CD4-positive, alpha-beta T cell treated with Interferon gamma for 1 hour (primary cell): Measurements from ENCODE around the gene NSMCE4A.
A peak's percentile ranks its signal among the peaks of the same experiment; 100 is the strongest.
"Not testable (repeated sequence)": the region's sequence is repeated elsewhere in the genome, so short reads cannot be mapped to it uniquely, and the experiment has no call there.

Experiments
- DNase-seq: peaks from one replicate; pipeline ENCODE4 v3.0.0-alpha.2; 2020

NSMCE4A gene

DNA sequence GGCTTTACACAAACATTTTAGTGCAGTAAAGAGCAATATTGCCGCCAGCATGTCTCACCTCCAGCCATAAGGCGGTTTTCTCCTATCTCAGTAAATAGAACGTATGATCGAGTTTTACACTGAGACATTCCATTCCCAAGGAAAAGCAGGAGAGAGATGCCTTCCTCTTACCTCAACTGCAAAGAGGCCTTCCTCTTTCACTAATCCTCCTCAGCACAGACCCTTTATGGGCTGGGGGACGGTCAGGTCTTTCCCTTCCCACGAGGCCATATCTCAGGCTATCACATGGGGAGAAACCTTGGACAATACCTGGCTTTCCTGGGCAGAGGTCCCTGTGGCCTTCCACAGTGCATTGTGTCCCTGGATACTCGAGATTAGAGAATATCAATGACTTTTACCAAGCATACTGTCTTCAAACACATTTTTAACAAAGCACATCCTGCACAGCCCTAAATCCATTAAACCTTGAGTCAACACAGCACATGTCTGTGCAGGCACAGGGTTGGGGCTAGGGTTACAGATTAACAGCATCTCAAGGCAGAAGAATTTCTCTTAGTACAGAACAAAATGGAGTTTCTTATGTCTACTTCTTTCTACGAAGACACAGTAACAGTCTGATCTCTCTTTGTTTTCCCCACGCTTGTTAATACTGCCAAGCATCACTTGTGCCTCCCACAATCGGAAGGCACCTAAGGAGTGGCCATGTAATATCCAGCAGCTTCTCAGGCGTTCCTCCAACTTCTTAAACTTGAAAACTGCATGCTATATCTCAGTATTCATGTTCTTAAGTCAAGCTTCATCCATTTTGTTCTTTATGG is 44.5 kb downstream of the NSMCE4A start:
- DNase-seq: not testable (repeated sequence)

DNA sequence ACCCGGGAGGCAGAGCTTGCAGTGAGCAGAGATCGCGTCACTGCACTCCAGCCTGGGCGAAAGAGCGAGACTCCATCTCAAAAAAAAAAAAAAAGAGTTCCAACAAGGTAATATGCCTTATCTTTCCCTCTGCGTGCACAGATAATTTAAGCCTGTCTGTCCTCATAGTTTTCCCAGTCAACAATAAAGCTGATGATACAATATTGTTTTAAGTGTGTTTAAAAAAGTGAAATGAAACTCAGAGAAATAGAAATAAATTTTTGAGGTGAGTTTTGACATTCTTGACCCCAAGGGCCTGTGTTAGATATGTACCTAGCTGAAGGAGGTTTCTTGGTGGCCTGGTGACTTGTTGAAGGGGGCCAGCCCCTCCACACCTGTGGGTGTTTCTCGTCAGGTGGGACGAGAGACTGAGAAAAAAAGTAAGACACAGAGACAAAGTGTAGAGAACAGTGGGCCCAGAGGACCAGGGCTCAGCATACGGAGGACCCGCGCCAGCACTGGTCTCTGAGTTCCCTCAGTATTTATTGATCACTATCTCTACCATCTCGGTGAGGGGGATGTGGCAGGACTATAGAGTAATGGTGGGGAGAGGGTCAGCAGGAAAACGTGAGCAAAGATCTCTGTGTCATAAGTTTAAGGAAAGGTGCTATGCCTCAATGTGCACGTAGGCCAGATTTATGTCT is 45.3 kb downstream of the NSMCE4A start:
- DNase-seq: not testable (repeated sequence)

DNA sequence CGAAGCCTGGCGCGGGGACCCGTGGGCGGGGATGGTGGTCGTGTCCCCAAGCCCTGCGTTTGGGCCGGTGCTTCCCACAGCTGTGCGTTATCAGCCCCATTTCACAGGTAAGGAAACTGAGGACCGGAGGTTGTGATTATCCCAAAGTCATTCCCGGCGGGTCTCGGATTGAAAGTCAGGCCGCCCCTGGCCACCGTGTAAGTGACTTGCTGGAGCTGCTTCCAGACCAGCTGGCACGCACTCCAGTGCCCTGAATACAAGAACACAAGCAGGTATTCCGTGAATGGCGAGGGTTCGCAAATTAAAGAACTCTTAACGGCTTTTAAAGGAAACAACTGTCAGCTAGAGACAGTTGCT is 46.5 kb downstream of the NSMCE4A start:
- DNase-seq: no peak

DNA sequence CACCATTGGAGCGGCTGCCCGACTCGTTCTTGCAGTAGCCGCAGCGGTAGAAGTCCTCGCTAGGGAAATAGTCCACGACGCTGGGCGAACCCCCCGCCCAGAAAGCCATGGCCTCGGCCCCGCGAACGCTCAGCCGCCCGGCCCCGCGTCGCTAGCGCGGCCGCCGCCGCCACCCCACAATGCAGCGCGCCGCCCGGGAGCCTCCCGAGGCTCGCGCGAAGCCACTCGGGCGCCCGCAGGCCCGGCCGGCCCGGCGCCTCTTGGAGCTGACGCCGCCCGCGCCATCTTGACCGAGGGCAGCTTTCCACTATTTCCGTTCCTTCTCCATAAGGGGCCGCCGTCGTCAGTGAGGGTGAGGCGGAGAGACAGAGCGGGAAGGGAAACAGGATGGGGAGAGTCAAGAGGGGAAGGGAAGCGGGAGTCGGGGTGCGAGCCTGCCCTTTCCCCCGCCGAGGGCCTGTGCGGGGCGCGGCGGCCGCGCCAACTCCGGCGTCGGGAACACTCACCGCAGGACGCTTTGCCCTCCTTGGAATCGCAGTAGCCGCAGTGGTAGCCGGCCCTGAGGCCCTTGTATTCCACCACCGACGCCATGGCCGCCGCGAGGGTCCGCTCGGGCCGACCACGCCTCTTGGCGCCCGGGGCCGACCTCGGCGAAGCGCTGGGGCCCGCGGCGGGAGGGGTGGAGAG is 47.0 kb downstream of the NSMCE4A start, which contains the start of gene ATE1:
ATE1 (minus strand) TSS at position 191 of the 687 bp plus-strand sequence; CDS start at position 109, 82 bp downstream.
- peak; percentile 82 for DNase-seq

DNA sequence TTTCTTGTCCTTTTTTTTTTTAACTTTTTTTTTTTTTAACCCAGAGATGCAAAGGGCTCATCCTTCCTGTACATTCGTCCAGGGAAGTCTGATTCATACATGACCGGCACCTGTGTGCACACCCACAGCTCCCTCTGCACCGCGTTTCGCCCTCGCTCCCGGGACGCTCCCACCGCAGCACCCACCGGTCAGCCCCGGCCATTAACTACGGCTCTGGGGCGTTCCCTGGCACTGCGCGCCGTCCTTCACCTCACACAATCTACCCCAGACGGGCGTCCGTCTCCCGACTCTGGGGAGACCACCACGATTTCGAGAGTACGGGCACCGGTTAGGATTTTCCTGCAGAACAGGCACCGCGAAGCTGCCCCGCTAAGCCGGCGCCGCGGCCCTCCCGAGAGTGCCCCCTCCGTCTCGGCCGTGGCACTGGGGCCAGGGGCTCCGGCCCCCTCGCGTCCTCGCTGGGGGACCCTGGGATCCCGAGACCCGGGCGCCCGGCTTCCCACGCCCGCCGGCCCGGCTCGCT is 47.6 kb downstream of the NSMCE4A start:
- DNase-seq: no peak

DNA sequence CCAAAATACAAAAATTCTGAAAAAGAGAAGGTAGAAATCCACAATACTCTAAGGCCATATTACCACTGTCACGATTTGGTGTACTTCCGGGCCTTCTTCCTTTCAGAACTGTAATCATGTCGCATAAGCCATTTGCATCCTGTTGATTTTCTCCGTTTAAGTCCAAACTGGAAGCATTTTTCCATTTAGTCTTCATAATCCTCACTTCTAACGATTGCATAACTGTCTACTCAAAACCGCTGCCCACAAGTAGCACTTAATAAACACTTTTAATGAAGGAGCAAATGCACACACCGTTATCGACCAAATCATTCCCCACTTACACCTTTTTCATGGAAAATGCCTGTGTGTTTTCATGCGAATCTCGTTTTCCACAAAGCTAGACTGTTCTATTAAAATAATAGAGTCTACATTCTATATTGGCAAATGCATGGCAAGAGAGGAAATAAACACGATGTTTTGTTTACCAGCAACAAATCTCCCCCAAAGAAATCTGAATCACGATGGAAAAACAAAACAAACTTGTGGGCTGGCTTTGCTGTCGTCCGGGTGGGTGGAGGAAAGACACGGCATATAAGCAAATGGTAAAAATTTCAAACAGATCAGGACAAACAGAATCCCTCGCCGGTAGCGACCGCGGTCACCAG is 48.2 kb downstream of the NSMCE4A start:
- no peak for DNase-seq

DNA sequence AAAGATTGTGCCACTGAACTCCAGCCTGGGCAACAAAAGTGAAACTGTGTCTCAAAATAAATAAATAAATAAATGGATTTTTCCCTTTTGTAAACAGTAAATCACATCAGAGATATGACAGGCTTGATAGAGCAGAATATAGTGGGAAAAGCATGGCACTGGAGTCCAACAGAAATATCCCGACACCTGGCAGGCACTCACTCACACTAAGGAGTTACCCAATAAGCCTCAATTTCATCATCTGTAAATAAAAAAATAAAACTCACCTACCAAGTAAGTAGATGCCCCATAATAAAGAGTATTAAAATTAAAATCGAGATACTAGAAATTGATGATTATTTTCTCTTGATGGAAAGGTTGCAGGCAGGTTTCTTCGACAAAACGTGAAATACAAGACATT is 48.9 kb downstream of the NSMCE4A start:
- no peak for DNase-seq

DNA sequence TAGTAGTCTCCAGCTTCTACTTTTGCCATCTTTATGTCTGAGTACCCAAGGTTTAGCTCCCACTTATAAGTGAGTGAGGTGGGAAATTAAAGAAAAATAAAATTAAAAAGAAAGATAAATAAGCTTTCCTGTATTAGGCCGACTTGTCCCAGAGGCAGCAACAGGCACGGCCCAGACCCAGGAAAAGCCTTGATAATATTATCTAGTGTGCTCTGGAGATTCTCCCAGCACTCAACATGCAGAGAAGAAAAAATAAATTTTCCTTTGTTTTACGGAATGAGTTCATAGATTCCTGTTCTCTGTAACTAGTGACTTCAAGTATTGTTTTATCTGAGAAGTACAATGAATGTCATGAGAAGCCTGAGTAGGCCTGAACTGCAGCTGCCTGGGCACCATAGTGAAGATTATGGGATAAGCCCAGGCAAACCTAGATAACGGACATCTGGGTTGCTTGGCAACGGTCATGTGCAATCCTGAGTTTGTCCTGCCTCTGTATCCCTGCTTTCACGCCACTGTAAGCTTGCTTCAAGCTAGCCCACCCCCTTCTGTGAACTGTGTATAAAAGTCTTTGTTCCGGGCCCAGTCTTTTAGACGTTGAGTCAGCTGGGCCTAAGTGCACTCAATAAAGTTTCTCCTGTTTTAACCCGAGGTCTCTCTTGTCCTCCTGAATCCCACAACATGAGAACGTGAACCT is 53.6 kb downstream of the NSMCE4A start:
- no peak for DNase-seq

DNA sequence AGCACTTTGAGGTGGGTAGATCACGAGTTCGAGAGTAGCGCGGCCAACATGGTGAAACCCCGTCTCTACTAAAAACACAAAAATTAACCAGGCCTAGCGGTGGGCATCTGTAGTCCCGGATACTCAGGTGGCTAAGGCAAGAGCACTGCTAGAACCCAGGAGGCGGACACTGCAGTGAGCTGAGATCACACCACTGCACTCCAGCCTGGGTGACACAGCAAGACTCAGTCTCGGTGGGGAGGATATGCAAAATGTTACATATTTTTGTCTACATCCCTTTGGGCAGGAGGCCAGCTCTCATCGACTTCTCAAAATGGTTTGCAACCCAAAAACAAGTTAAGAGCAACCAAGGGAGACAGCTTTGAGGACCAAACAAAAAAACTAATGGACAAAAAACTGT is 55.4 kb downstream of the NSMCE4A start:
- no peak for DNase-seq

DNA sequence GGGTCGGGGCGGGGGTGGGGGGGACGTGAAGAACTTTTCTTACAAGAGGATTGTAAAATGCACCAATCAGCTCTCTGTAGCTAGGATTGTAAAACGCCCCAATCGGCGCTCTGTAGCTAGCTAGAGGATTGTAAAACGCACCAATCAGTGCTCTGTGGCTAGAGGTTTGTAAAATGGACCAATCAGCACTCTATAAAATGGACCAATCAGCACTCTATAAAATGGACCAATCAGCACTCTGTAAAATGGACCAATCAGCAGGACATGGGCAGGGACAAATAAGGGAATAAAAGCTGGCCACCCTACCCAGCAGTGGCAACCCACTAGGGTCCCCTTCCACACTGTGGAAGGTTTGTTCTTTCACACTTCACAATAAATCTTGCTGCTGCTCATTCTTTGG is 56.2 kb downstream of the NSMCE4A start:
- DNase-seq: not testable (repeated sequence)

DNA sequence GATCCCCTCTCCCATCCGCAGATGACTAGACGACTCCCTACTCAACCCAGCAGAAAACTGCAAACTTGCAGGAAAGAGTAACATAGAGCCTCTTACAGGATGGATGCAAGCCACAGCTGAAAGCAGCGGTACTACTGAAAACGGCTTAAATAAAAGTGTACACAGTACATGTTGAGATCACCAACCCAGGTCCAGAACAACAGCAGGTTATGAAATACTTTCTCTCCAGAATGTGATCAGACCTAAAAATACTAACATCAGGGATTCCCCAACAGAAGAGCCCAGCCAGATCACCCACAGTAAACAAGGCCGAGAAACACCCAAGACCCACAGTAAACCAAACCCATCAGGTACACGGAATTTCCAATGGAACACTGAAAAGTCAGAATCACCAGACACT is 60.4 kb downstream of the NSMCE4A start:
- no peak for DNase-seq

DNA sequence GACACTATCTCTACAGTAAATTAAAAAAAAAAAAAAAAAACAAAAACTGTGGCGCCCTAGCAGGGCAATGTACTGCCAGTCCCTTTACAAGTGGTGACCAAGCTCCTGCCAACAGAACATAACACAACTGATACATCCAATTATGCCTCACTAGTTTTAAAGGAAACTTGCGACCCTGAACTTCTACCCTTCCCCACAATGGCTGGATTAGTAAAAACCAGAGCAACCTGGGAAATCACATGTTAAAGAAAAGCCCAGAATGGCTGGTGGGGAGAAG is 63.7 kb downstream of the NSMCE4A start:
- DNase-seq: no peak

DNA sequence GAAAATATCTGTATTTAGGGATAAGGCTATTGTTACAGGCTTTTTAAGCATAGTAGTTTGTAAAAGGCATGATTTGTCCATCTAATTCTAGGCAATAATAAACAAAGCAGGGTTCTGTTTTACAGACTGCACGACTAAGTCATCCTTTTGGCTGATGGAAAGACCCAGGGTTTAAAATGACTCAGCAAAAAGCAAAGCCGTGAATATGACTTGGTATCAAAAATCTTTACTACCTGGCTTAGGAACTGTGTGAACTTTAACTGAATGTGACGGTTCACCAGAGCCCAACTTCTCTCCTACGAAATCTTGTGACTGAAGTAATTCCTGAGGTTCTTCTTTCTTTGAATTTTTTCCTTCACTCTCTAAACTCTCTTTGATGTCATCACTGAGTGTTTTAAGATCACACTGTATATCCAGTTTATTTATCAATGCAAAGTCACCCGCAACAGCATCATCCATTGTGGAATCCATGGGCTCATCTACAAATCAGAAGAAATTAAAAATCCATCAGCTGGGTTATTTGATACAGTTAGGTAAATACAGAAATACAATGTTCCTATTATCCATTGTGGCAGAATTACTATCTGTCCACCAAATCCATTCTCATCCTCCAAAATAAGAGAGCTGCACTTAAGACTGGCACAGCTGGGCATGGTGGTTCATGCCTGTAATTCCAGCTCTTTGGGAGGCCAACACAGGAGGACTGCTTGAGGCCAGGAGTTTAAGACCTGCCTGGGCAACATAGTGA is 64.2 kb downstream of the NSMCE4A start:
- no peak for DNase-seq
